PC-3 (cell line): ENCODE results near the gene TMEM123.

Experiments used
- EZH2 ChIP-seq: fragments of 300-600 bp; sonication (generic); IDR thresholded peaks from one replicate; pipeline ENCODE4 v1.6.1; 2017; ENCODE audit warnings: antibody characterized with exemption, mild to moderate bottlenecking, low read length; ENCODE audit not compliant: unreplicated experiment
- EZH2phosphoT487 ChIP-seq: fragments of 300-600 bp; sonication (generic); IDR thresholded peaks from 2 replicates; pipeline ENCODE4 v1.6.1; 2018; ENCODE audit warnings: mild to moderate bottlenecking, antibody characterized with exemption, low read length, borderline replicate concordance
- TF ChIP-seq, protein P1 (sequence below): fragments of 300-600 bp; sonication (generic); conservative IDR thresholded peaks from 2 replicates; pipeline ENCODE4 v1.5.1; 2017; ENCODE audit warnings: antibody characterized with exemption, low read depth, mild to moderate bottlenecking, low read length

DNA sequence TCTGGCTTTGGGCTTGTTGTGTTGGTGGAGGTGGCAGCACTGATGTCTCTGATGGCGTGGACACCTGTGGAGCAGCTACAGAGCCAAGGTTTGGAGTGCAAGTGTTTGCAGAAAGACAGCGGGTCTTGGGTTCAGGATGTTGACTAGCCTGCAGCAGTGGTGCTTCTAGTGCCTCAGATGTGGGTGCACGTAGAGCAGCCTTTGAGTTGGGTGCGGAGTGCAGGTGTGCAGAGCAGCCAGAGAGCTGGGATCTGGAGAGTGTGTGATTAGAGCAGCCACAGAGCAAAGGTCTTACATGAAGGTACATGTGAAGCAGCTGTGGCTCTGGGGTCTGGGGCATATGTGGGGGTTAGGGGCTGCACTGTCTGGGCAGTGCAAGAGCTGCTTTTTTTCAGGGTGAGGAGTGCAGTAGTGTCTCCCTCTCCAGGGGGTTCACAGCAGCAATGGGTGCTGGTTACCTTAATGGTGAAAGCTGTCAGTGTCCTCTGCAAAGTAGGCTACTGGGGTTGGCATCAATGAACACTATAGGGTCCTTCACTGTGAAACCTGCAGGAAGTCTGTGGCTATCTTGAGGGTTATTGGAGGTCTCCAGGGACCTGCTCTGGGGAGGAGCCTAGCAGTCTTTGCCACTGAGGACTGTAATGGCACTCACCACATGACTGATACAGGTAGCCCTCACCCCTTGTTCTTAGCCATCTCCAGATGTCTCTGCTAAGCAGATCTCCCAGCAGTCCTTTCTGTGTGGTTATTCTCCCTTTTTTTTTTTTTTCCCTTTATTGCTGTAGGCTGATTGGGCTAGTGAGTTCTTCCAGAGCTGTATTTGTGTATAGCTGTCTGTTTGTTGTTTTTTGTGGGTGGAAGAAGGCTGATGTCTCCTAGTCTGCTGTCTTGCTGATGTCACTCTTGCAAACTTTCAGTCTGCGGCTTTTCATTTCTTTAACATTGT is 91.2 kb downstream of the TMEM123 start:
- TF ChIP-seq, protein P1, sequence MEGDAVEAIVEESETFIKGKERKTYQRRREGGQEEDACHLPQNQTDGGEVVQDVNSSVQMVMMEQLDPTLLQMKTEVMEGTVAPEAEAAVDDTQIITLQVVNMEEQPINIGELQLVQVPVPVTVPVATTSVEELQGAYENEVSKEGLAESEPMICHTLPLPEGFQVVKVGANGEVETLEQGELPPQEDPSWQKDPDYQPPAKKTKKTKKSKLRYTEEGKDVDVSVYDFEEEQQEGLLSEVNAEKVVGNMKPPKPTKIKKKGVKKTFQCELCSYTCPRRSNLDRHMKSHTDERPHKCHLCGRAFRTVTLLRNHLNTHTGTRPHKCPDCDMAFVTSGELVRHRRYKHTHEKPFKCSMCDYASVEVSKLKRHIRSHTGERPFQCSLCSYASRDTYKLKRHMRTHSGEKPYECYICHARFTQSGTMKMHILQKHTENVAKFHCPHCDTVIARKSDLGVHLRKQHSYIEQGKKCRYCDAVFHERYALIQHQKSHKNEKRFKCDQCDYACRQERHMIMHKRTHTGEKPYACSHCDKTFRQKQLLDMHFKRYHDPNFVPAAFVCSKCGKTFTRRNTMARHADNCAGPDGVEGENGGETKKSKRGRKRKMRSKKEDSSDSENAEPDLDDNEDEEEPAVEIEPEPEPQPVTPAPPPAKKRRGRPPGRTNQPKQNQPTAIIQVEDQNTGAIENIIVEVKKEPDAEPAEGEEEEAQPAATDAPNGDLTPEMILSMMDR: no peak
- TF ChIP-seq EZH2phosphoT487 (no peak), EZH2 (no peak)
